ENCODE measurements around the gene RNF128. TPM values are rescaled to one million over a fixed set of nuclear protein-coding genes. Genes with fewer than 3 reads are reported as not detected.

RNF128 gene
- polyA plus RNA-seq, 1 donor (not counting 4 experiments of a cell fraction or from before 2014, with no cell fraction given), result 20.1 TPM

DNA sequence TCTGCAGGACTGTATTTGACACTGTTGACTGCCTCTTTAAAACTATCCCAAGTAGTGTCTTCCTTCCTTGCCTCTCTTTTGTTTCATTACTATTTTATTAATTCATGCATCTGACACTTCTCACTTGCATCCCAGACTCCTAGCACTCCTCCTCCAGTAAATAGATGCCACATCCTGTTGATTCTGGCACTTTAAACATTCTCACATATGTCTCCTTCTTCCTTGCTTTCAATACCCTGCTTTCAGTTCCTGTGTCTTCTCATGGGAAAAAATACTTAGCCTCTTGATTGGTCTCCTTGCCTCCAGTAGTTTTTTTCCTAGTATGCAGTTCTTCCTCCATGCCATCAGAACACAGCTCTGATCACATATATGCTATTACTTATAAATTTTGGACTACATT, 5.1 kb downstream of the RNF128 start:
- FAIRE-seq, result peak; percentile 43
- dilution Hi-C loops (cut with MboI; ENCODE audit: extremely low pct_ligation_motif_present, low sequenced_read_pairs), result no loop called here
- TF ChIP-seq CTCF (optimal IDR thresholded peaks at IDR 0.05 in 1 of 3, IDR thresholded peaks at IDR 0.05 in 1 of 3, conservative IDR thresholded peaks at IDR 0.05 in 1 of 3; ENCODE audit: extremely low read depth in 1 of 3, insufficient read depth in 2 of 3, low read length in 3 of 3) (no peak), EZH2 (IDR thresholded peaks at IDR 0.05; ENCODE audit: low read length) (no peak)
- H3K9ac ChIP-seq (ENCODE audit: control insufficient read depth, extremely low read depth, insufficient read depth, low read length), result no peak overlapping the region
- H3K27ac ChIP-seq (ENCODE audit: control insufficient read depth, insufficient read depth, low read length), result no peak overlapping the region
- no peaks in the 10 kb centered on the region for H3K4me1 ChIP-seq (ENCODE audit: control insufficient read depth, extremely low read depth, insufficient read depth, low read length)
- no peak overlapping the region for H2AFZ ChIP-seq (ENCODE audit: control insufficient read depth, low read length)
- no peaks in the 10 kb centered on the region for H3K9me1 ChIP-seq (ENCODE audit: control insufficient read depth, extremely low read depth, insufficient read depth, low read length)
- H3K4me2 ChIP-seq (ENCODE audit: control insufficient read depth, extremely low read depth, insufficient read depth, low read depth, low read length), result no peak overlapping the region
- H3K4me3 ChIP-seq (ENCODE audit: control insufficient read depth in 2 of 3, extremely low read depth in 1 of 3, insufficient read depth in 2 of 3, low read depth in 1 of 3, low read length in 3 of 3), result no peak overlapping the region
- no peaks in the 10 kb centered on the region for H3K27me3 ChIP-seq (ENCODE audit: control insufficient read depth, extremely low read depth, insufficient read depth, low read length)
- no peaks in the 10 kb centered on the region for H3K36me3 ChIP-seq (ENCODE audit: control insufficient read depth in 2 of 2, extremely low read depth in 1 of 2, insufficient read depth in 2 of 2, low read length in 2 of 2)
- no peaks in the 10 kb centered on the region for H3K9me3 ChIP-seq (ENCODE audit: control insufficient read depth, low read depth, low read length)
- no peak for DNase-seq (ENCODE audit: low read depth, low spot score)
- no peaks in the 10 kb centered on the region for H4K20me1 ChIP-seq (ENCODE audit: control insufficient read depth, extremely low read depth, insufficient read depth, low read length)
- H3K79me2 ChIP-seq (ENCODE audit: control insufficient read depth, insufficient read depth, low read length), result peaks cover 18% of the 10 kb centered on the region

- no peaks in the 10 kb centered on the region for H3K4me1 ChIP-seq (ENCODE audit: control insufficient read depth, extremely low read depth, insufficient read depth, low read length)
- peaks cover 4% of the 10 kb centered on the region for H3K79me2 ChIP-seq (ENCODE audit: control insufficient read depth, insufficient read depth, low read length)
- H3K27ac ChIP-seq (ENCODE audit: control insufficient read depth, insufficient read depth, low read length), result no peak overlapping the region
- no peaks in the 10 kb centered on the region for H3K27me3 ChIP-seq (ENCODE audit: control insufficient read depth, extremely low read depth, insufficient read depth, low read length)
- H2AFZ ChIP-seq (ENCODE audit: control insufficient read depth, low read length), result no peak overlapping the region
- no peaks in the 10 kb centered on the region for H4K20me1 ChIP-seq (ENCODE audit: control insufficient read depth, extremely low read depth, insufficient read depth, low read length)
- dilution Hi-C loops (cut with MboI; ENCODE audit: extremely low pct_ligation_motif_present, low sequenced_read_pairs), result no loop called here
- H3K9me1 ChIP-seq (ENCODE audit: control insufficient read depth, extremely low read depth, insufficient read depth, low read length), result no peaks in the 10 kb centered on the region
- no peak for FAIRE-seq
- H3K9ac ChIP-seq (ENCODE audit: control insufficient read depth, extremely low read depth, insufficient read depth, low read length), result no peak overlapping the region
- H3K4me2 ChIP-seq (ENCODE audit: control insufficient read depth, extremely low read depth, insufficient read depth, low read depth, low read length), result no peak overlapping the region
- H3K9me3 ChIP-seq (ENCODE audit: control insufficient read depth, low read depth, low read length), result no peaks in the 10 kb centered on the region
- DNase-seq (ENCODE audit: low read depth, low spot score), result no peak
- no peak overlapping the region for H3K4me3 ChIP-seq (ENCODE audit: control insufficient read depth in 2 of 3, extremely low read depth in 1 of 3, insufficient read depth in 2 of 3, low read depth in 1 of 3, low read length in 3 of 3)
- TF ChIP-seq EZH2 (IDR thresholded peaks at IDR 0.05; ENCODE audit: low read length) (no peak), CTCF (optimal IDR thresholded peaks at IDR 0.05 in 1 of 3, IDR thresholded peaks at IDR 0.05 in 1 of 3, conservative IDR thresholded peaks at IDR 0.05 in 1 of 3; ENCODE audit: extremely low read depth in 1 of 3, insufficient read depth in 2 of 3, low read length in 3 of 3) (no peak)
- no peaks in the 10 kb centered on the region for H3K36me3 ChIP-seq (ENCODE audit: control insufficient read depth in 2 of 2, extremely low read depth in 1 of 2, insufficient read depth in 2 of 2, low read length in 2 of 2)
Observed at GRCh38 chrX:106734827-106735226, 8.3 kb downstream of the RNF128 start.

Data from keratinocyte (primary cell).